HG02973 (cell line): Measurements from ENCODE around the gene GALR3.
A peak's percentile ranks its signal among the peaks of the same experiment; 100 is the strongest.

Experiments
- ATAC-seq: cut with Tn5 transposase; IDR thresholded peaks from one replicate; pipeline ENCODE4 v1.9.1; 2021; ENCODE audit warnings: moderate library complexity; ENCODE audit not compliant: unreplicated experiment

Gene GALR3

DNA sequence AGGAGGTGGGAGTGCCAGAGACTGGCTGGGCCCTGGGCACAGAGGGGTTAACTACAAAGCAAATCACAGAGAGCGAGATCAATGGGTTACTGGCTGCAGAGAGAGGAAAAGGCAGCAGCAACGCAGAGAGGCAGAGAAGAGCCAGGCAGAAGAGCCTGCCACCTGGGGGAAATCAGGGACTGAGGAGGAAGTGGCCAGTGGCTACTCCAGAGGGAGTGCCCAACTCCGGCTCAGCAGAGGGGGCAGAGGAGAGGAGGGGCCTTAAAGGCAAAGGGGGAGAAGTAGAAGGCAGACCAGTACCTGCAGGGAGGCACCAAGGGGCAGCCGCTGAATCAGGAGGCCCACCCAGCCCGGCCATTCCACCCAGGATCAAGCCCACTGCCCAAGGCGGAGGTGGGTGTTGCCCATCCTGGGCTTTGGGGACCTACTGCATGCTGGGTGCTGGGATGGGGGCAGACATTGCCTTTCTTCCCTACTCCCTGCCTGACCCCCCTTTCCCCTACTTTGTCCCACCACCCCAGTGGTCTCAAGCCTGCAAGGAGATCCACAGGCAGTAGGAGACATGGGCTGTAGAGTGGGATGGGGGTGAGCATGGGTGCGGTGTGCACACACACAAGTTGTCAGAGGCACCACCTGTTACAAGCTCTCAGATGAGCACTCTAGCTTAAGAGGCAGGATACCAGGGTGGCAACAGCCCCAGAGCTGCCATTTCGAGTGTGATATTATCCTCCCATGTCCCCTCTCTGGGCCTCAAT is 926 bp upstream of the GALR3 start:
- ATAC-seq: no peak

- no peak for ATAC-seq
Observed at GRCh38 chr22:37824674-37825641, 1.8 kb downstream of the GALR3 start.

DNA sequence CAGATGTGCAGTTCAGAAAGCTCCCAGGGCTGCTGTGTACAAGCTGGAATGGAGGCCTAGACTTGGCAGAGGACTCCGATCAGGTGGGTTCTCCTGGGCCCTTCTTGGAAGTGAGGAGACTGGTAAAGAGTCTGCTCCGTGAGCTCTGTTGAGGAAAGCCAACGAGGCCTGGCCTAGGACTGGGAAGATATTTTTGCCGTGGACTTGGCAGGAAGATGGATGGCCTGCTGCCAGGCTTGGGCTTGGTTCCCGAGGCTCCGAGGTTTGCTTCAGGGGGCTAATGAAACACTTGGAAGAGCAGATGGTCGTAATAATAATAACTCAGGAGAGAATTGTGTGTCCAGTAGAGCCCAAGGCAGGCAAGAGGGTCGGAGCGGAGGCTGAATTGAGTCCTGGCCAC is 3.9 kb downstream of the GALR3 start:
- ATAC-seq: no peak

- no peak for ATAC-seq
Observed at GRCh38 chr22:37830093-37830842, 7.1 kb downstream of the GALR3 start.

GRCh38 chr22:37831472-37831871 is 8.3 kb downstream of the GALR3 start:
- no peak for ATAC-seq

GRCh38 chr22:37832022-37832857 is 9.1 kb downstream of the GALR3 start:
- no peak for ATAC-seq

DNA sequence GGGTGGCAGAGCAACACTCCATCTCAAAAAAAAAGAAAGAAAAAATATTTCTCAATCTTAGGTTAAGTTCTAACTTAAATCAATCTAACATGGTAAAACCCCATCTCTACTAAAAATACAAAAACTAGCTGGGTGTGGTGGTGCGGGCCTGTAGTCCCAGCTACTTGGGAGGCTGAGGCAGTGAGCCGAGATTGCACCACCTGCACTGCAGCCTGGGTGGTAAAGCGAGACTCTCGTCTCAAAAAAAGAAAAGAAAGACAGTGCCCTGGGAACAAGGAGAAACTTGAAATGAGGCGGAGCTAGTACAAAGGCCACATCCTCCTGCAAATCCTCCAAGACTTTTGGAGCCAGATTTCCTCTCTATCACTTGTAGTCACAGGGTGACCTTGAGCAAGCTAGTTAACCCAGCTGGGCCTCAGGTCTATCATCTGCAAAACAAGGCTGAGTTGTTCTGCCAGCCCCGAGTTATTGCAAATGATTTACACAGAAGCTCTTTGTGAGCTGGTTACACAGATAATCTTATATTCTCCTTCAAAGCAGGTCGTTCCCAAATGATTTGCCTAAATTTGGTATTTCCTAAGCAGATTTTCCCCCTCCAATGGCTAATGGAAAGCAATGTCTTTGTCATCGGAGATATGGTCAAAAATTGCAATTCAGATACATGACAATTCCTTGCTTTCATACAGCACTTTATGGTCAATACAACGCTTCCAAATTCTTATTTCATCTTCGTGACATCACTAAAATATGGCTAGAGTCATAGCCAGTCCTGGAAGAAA is 19.0 kb downstream of the GALR3 start:
- ATAC-seq: no peak

- peak; percentile 42 for ATAC-seq
Observed at GRCh38 chr22:37843741-37844089, 20.5 kb downstream of the GALR3 start.

DNA sequence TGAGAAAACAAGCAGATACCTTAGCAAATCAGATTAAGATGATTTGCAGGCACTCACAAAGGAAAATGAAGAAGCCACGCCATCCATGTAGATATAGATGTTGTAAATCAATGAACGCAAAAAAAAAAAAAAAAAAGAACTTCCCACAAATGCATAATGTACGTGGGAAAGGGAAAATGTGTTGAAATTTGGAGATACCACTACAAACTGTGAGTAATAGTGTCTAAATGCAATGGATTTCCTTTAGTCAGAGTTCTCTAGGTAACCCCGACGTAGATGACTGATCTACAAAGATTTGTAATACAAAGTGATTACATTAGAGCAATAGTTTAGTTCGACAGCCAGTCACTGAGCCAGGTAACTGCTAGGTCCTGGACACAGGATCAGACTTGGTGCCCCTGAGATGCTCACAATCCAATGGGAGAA is 21.7 kb downstream of the GALR3 start:
- no peak for ATAC-seq

DNA sequence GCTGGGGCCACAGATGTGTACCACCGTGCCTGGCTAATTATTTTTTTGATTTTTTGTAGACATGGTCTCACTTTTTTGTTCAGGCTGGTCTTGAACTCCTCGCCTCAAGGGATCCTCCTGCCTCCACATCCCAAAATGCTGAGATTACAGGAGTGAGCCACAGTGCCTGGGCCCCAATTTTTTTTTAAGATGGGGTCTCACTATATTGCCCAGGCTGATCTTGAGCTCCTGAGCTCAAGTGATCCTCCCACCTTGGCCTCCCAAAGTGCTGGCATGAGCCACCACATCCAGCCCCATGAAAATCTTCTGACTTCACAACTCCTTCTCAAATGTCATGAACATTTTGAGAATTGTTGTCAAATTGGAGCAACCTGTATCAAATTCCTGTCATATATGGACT is 23.3 kb downstream of the GALR3 start:
- ATAC-seq: no peak

DNA sequence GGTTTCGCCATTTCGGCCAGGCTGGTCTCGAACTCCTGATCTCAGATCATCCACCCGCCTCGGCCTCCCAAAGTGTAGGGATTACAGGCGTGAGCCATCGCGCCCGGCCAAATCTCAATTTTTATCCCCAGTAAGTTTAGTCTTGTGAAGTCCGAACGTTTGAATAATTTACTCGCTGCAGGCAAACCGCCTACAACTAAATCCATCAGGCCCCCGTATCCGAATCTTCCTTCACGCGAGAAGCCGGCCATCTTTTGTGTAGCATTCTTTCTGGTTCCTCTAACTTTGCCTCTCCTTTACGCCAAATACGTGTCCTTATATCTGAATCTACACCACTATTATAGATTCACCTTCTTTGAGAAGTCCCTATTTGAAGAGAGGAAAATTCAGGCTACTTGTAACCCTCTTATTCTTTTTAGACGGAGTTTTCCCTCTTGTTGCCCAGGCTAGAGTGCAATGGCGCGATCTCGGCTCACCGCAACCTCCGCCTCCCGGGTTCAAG is 25.5 kb downstream of the GALR3 start:
- no peak for ATAC-seq

DNA sequence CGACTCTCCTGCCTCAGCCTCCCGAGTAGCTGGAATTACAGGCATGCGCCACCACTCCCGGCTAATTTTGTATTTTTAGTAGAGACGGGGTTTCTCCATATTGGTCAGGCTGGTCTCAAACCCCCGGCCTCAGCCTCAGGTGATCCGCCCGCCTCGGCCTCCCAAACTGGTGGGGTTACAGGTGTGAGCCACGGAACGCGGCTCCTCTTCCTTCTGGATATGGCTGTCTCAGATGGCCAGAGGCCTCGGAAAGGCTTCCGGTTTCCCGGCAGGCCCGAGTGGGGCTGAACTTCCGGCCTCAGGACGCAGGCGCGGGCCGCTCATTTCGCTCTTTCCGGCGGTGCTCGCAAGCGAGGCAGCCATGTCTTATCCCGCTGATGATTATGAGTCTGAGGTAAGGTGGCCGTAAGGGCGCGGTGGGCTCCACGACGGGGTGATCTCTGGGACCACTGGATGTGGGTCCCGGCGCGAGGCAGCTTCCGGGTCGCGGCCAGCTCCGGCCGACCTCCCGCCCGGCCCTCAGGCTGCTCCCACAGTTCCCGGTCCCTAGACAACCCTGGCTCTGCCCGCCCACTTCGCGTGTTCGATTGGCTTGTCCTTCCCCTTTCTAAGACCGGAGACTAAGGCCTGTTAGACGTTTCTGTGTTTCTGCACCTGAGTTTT is 26.0 kb downstream of the GALR3 start, which contains the start of gene EIF3L:
TSS of gene EIF3L (plus strand) at position 331 of the 663 bp plus-strand sequence. CDS start at position 362, 31 bp downstream.
- ATAC-seq: peak; percentile 41

DNA sequence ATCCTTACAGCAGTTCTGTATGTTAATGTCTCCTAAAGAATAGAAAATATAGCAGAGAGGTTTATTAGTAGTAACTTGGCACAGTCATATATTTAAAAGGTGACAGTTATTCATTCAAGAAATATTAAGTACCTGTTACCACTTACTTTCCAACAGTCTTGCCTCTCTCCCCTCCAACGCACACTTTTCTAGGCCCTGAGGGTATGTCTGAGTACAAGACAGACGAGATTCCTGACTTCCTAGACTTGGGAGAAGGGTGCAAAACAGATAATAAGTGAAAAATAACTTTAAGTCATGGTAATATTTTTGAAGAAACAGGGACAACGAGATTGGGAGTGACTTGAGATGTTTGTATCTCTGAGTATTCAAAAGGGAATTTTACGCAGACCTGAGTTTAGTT is 27.6 kb downstream of the GALR3 start:
- ATAC-seq: no peak

GRCh38 chr22:37852418-37852817 is 29.2 kb downstream of the GALR3 start:
- ATAC-seq: no peak

GRCh38 chr22:37854946-37855345 is 31.8 kb downstream of the GALR3 start:
- no peak for ATAC-seq

DNA sequence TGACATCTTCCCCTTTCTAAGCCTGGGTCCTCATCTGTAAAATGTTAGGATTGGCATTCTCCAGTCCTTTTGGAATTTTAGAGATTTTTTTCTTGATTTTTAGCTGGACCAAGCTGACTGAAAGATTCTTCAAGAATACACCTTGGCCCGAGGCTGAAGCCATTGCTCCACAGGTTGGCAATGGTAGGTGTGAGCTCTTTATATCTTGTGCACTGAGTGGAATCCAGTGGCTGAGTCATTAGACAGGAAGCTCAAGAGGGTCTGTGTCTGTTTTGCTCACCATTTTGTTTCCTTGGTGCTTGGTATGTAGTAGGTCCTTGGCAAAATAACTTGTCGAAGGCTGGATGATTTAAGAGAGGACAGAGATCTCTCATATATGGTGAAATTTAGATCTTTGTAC is 32.3 kb downstream of the GALR3 start:
- ATAC-seq: no peak

DNA sequence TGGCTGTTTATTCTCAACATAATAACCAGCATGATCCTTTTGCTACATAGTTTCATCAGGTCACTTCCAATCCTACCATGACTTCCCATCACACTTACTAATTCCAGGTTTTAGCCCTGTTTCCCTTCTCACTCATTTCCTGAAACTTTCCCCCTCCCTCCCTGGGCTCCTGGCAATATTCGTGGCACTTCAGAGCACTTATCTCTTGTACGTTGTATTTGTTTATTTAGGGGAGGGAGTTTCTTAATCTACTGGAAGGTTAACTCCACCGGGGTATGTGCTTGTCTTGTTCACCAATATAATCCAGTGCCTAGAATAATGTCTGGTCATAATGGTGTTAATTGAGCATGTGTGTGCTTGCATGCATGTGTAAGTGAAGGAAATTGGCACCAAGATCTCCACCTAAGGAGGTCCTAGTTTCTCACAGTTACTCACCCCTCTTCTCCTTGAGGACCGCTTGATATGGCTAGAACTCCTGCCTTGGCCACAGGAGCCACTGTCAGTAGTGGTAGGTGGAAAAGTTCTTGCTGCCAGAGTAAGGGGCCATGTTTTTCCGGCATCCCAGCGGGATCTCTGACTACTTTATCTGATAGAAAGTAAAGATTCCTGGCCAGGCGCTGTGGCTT is 37.7 kb downstream of the GALR3 start:
- no peak for ATAC-seq

DNA sequence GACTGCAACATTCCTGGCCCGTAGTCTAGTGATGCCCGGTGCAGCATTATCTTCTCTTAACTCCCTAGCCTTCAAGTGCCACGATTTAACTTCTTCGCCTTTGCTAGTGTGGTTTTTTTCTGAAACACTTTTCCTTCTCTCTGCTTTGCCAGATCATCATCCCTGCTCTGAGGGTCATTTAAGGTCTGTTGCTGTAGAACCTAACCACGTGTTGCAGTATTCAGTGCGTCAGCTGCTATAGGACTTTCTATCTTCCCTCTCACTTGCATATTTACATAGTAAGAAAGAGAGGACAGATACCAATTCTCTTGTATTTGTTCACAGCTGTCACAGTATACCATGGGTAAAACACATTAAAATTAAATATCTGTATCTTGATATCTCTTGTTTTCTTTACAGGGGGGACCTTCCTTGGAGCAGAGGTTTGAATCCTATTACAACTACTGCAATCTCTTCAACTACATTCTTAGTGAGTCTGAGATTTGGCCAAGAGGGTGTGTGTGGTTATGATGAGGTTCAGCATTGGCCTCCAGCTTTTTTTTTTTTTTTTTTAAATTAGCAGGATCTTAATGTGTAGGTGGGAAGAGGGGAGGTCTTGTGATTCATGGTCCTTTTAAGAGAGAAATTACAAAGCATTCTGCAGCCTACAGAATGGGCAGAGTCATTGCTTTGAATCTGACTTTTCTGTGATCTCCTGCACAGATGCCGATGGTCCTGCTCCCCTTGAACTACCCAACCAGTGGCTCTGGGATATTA is 39.6 kb downstream of the GALR3 start:
- no peak for ATAC-seq
